Measurements from ENCODE around the gene PHLDB2.

DNA sequence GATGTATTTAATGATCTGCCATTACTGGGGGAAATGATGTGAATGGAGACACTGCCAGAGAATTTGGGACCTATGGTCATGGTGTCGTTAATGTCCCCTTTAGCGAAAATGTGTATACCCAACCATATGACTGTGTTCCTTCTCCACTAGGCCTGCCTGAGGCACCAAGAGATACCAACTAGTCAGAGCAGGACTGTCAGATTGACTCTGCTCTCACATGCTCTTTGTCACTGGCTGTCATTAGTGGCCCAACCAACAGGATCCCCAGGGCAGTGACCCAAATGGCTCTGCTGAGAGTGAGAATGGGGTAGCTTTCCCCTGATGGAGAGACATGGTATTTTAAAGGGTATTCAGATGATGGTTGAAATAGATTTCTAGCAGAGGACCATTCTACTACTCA is 142.5 kb downstream of the PHLDB2 start:
- TF ChIP-seq CTCF (conservative IDR thresholded peaks at IDR 0.05; ENCODE audit: low read length): no peak
- TF ChIP-seq EZH2phosphoT487 (IDR thresholded peaks at IDR 0.05; ENCODE audit: borderline replicate concordance, low read depth, low read length): no peak

All from OCI-LY7 (cell line).